Right kidney (tissue), 1 donor: ENCODE measurements around the gene FRMD3.
"Not testable (repeated sequence)": the region's sequence is repeated elsewhere in the genome, so short reads cannot be mapped to it uniquely, and the experiment has no call there.

Experiments
- DNase-seq: peaks from one replicate; pipeline ENCODE4 v3.0.0-alpha.2; 2016

The FRMD3 gene

DNA sequence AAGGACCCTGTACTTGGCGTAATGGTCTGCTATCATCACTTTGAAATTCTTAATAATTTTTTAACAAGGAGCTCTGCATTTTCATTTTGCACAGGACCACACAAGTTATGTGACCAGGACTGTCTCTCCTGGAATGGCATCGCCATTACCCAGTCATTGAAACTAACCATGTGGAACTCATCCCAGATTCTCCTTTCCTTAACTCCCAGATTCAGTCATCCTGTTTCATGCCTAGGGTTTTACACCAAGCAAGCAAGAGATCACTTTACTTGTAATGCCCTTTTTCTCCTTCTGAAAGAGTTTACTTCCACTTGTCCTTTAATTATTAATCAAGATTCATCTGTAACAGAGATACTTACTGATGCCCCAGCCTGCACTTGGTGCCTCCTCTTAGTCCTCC lies 12.0 kb downstream of the FRMD3 start:
- DNase-seq, result no peak

DNA sequence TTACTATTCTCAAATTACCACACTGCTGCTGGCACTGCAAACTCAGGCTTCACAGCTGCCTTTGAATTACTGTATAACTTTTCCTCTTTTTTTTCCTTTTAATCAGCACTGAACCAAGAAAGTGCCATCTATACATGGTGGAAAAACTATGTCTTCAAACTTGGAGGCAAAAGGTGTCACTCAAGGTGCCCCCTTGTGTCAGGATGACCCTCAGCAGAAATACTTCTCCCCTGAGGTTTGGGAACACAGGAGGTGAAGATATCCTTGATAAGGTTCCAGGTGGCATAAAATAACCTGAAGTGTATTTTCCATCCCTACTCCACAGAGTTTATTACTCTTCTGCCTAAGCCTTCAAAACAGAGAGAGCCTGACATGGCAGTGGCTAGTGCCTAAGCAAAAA lies 14.5 kb downstream of the FRMD3 start:
- no peak for DNase-seq

DNA sequence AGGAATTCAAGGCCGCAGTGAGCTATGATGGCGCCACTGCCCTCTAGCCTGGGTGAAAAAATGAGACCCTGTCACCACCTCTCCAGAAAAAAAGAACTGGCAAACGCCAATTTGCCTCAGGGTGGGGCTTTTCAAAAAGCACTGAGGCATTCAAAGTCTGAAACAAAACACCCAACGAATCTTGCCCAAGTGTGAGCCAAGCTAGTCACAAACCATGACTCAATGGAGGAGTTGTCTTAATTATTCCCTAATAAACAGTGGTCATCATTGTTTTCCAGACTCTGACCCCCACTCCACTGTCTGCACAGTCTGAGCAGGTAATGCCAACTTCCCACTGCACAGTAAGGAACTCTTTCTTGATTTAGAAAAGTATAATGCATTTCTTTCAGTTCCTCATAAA lies 16.8 kb downstream of the FRMD3 start:
- no peak for DNase-seq

DNA sequence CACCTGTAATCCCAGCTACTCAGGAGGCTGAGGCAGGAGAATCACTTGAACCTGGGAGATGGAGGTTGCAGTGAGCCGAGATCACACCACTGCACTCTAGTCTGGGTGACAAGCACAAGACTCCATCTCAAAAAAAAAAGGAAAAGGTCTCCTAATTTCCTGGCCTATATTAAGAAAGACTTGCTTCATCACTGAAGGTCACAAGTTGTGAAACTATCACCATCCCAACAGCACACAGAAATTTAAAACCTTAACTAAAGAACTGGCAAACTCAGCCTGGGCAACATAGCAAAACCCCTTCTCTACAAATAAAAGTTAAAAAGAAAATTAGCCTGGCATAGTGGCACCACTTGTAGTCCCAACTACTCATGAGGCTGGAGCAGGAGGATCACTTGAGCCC lies 17.2 kb downstream of the FRMD3 start:
- no peak for DNase-seq

DNA sequence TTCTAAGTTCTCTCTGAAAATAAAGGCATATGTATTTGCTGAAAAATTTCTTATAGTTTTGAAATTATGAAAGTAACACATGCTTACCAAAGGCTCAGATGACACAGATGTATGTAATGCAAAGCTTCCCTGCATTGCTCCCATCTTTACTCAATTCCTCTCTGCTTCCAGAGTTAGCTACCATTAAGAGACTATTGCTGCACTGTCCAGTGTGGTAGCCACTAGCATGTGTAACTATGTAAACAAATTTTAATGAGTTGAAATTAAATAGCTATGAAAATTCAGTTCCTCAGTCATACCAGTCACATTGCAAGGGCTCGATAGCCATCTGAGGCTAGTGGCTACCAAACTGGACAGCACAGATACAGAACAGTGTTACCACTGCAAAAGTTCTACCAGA lies 17.9 kb downstream of the FRMD3 start:
- no peak for DNase-seq

DNA sequence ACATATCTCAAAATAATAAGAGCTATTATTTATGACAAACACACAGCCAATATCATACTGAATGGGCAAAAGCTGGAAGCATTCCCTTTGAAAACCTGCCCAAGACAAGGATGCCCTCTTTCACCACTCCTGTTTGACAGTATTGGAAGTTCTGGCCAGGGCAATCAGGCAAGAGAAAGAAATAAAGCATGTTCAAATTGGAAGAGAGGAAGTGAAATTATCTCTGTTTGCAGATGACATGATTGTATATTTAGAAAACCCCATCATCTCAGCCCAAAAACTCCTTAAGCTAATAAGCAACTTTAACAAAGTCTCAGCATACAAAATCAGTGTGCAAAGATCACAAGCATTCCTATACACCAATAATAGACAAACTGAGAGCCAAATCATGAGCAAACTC lies 20.2 kb downstream of the FRMD3 start:
- not testable (repeated sequence) for DNase-seq

DNA sequence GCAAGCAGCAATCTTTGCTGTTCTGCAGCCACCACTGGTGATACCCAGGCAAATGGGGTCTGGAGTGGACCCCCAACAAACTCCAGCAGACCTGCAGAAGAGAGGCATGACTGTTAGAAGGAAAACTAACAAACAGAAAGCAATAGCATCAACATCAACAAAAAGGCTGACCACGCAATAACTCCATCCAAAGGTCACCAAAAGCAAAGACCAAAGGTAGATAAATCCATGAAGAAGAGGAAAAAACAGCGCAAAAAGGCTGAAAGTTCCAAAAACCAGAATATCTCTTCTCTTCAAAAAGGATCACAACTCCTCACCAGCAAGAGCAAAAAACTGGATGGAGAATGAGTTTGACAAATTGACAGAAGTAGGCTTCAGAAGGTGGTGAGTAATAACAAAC lies 23.4 kb downstream of the FRMD3 start:
- DNase-seq, result no peak

DNA sequence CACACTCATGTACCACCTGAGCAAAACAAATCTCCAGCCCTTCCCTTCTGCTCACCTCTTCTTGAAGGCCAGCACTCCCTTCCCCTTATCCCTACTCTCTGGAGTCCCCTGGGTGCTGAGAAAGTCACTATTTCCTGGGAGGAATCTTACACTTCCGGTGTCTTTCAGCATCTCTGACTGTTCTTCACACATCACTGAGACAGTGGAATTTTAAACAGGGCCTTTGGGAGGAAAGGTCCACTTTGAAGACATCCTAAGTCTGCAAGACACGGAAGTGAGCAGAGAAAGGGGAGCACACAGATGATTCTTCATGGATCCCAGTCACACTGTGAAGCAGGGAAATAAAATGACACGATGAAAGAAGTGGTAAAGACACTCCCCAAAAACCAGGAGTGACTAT lies 25.6 kb downstream of the FRMD3 start:
- DNase-seq, result no peak

DNA sequence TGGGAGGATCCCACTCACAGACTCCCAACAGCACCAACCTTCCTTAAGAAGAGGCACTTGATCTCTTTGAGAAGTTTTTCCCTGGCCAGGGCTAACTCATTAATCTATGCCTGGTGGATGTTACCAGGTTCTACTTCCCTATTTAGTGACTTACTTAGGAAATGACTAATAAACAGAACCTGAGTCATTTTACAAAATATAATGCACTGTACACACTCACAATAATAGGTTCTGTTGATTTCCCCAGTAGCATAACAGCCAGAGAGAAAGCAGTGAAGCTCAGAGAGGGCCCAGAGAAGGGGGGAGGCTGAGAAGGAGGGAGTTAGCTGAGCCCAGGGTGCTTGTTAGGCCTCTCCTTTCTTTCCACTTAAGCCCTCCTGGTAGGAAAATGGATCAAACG lies 27.1 kb downstream of the FRMD3 start:
- DNase-seq, result no peak

DNA sequence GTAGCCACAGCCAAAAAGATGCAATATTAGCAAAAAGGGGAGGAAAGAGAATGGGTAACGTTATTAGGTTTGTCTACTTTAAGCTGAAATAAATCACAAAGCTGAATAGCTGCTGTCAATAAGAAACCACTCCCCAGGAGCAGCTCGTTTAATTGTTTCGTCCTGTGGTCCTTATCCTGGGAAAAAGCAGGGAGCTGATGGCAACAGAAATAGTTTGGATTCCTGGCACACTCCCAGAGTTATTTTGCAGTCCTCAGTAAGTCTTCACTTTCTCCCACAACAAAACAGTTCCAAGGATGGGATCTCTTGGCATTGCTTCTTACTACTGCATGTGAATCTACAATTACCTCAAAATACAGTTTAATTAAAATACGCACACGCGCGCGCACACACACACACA lies 28.8 kb downstream of the FRMD3 start:
- DNase-seq, result no peak

DNA sequence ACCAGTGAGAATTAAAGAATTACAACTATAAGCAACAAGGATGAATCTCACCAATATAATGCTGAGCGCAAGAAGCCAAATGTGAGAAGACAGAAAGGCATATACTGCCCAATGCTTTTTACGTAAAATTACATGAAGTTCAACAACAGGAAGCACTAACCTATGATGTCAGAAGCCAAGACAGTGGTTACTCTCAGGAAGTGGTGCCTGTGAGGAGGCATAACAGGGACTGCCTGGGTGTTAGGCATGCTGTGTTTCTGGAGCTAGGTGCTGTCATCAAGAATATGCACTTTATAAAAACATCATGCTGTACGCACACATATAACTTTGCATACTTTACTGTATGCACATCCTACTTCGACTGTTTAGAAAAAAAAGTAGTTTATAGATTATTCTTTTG lies 30.1 kb downstream of the FRMD3 start:
- DNase-seq, result no peak

DNA sequence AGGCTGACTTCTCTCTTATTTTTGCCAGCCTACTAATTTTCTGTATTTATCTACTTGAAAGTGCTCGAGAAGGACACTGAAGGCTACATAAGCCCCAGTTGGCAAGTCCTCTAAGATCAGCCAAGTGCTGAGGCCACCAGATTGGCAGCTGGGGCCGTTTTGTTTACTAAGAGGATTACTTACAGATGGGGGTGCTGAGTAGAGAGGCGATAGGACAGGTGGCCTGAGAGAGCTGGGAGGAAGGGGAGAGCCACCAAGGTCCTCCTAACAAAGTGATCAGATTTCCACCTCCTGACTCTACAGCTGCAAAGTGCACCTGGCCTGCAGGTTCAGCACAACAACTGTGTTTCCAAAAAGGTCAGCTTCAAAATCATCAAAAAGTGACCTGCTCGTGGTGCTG lies 32.9 kb downstream of the FRMD3 start:
- DNase-seq, result no peak

DNA sequence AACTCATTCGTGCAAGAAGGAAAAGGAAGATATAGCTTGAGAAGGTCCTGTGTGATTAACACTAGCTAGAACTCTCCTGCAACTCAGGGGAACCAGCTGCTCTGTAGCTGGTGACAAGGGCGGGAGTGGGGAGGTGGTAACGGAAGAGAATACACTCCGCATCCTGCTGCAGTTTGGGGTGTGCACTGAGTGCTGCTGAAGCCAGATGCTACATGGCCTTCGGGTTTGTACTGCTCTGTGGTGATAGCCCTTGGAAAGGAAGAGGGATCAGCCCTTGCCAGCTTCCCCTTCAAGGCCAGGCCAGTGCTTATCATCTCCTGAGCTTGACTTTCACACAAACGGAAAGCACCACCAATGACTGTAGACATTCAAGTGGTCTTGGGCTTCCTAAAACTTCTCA lies 34.3 kb downstream of the FRMD3 start:
- DNase-seq, result no peak

DNA sequence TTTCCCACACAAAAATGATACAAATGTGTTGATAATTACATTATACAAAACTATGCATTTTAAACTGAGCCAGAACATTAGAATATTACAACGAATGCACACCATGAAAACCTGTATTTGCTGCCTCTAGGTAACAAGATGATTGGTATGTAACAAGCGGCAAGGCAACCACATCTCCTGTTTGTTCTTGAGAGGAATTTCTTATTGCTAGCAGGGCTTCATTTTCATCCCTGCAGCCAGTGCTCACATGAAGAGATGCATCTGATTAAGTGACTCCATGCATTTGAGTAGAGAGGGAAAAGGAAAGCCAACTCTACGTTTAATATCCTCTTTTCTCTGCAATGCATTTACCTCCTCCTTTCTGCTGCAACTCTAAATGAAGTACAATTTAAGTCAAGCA lies 36.6 kb downstream of the FRMD3 start:
- no peak for DNase-seq

DNA sequence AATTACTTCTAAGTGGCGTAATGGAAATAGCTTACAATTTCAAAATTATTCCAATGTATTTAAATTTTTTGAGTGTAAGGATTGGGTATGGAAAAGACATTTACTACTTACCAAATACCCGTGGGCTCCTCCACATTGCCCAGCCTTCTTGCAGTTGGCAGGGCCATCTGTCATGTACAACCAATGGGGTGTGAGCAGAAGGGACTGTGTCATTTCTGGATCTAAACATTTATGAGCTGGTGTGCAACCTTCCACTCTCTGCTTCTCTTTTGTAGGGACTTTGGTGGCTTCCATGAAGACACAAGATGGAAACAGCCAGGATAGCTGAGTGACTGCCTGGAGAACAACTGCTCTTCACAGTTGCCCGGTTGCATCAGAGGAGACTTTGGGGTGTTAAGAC lies 40.8 kb downstream of the FRMD3 start:
- no peak for DNase-seq

DNA sequence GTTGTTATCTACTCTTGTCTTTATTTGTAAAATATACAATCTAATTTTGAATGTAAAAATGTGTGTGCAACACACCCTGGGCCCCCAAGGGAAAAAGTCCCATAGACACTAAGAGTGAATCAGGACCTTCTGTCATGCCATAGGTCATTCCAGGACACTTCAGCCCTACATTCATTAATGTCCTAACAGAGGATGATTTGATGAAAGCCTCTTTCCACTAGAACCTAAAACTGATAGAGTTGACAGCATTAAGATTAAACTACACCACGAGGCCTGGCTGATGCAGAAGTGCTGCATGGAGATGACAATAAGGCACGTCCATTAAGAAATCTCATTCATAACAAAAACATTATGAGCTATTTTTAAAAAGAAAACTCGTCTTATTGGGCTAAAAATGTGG lies 46.2 kb downstream of the FRMD3 start:
- DNase-seq, result no peak

DNA sequence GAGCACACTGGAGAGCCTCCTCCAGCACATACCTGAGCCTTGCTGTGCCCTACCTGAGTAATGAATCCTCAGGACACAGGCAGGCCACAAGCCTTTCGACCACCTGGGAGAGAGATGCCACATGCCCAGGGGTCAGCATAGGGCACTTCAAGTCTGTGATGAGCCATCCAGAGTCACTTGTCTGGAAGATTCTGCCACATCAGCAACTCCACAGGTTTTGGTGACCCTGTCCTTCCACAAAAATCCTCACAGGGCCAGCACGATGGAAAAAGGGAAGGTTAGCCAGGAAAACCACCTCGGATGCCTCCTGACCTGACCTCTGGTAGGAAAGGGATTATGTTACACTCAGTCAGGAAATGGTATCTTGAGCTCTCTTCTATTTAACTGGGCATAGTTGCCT lies 46.8 kb downstream of the FRMD3 start:
- DNase-seq, result no peak

DNA sequence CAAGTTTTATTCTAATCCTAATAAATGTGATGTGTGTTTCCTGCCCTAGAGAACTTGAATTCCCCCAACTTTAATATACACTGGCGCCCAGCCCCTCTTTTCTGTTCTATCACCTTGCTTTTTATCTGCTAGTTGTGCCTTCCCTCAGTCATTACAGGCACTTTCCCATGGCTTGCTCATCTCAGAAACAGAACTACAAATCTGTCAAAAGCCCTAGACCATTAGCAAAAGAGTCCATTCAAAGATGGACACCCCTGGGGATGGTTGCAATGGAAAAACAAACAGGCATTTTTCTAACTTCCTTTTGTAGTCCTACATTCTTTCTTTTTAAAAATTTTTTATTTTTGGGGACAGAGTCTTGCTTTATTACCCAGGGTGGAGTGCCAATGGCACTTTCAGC lies 48.2 kb downstream of the FRMD3 start:
- no peak for DNase-seq

DNA sequence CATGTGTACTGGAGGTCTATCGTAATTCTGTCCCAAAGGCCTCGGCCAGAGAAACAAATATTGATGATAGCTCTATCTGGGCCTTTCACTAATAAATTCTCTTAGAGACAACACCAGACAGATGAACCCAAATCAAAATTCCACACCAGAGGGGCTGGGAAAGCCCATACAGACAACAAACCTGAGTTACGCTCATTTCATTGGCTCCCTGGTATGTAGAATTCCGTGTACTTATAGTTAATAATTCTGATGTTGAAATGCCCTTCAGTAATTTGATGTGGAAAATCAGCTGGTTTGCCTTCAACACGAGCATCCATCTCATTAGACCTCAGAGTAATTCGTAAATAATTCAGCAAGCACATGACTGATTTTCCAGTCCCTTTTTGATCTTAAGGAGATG lies 53.2 kb downstream of the FRMD3 start:
- no peak for DNase-seq

DNA sequence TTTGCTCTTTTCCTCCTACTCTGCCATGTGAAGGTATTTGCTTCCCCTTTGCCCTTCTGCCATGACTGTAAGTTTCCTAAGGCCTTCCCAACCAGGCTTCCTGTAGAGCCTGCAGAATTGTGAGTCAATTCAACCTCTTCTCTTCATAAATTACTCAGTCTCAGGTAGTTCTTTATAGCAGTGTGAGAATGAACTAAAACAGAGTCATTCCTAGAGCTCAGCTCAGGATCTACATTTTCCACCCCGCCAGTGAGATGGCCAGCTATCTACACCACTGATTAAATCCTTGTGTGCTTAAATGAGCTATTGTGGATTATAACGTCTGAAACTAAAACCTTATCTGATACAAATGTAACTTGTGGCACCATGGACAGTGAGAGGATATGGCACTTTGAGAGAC lies 55.0 kb downstream of the FRMD3 start:
- no peak for DNase-seq

DNA sequence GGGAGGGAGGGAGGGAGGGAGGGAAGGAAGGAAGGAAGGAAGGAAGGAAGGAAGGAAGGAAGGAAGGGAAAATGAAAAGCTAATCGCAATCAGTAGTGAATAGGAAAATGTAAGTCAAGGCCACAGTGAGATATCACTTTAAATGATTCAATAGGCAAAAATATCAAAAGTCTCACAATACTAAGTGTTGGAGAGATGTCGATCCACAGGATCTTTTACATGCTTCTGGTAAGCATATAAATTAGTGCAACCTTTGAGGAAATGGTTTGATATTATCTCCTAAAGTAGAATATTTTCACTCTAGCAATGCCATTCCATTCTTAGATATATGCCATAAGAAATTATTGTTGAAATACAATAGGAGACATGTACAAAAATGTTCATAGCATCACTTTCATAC lies 58.4 kb downstream of the FRMD3 start:
- no peak for DNase-seq

DNA sequence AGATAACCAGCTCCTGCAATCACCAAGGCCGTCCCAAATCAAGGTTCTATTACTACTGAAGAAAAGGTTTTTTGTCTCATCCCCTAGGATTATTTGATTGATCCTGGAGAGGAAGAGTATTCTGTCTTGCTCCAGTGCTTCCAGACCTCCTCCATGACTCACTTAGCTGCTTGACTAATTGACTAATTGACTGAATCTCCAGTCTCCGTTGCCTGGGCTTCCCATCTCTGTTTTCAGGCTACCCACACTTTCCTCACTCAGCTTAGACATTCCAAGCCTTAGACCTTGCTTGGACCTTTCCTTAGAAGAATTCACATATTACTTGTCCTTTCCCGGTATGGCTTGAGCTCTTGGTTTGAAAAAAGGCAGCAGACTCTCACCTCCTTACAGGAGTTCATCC lies 60.6 kb downstream of the FRMD3 start:
- DNase-seq, result no peak

DNA sequence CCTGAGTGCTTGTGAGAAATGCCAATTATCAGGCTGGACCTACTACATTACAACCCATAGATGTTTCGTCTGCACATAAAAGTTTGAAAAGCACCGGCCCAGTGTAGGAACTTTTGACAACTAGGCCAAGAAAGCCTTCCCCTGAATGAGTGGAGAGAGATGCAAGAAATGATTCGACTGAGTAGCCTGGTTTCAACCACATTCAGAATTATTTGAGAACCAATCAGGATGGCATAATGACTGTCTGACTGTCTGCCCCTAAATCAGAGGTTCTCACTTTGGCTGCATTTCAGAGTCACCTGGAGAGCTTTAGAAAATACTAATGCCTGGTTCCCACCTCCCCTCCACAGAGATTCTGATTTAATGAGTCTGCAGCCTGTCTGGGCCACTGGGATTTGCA lies 61.1 kb downstream of the FRMD3 start:
- no peak for DNase-seq

DNA sequence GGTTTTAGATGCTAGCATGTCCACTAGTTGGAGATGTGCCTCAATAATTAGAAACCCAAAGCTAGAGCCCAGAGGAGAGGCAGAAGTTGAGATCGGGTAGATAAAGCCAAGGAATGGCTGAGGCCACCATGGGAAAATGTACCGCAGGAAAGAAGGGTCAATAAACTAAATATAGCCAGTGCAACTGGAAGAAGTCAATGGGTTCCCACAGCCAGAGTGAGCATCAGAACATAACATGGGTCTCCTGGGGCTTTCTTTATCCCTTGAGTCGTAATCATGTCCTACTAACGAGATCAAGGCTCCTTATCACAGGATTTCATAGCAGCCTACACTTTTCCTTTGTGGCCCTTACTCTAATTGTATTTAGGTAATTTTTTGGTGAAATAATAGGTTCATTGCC lies 61.7 kb downstream of the FRMD3 start:
- DNase-seq, result no peak

DNA sequence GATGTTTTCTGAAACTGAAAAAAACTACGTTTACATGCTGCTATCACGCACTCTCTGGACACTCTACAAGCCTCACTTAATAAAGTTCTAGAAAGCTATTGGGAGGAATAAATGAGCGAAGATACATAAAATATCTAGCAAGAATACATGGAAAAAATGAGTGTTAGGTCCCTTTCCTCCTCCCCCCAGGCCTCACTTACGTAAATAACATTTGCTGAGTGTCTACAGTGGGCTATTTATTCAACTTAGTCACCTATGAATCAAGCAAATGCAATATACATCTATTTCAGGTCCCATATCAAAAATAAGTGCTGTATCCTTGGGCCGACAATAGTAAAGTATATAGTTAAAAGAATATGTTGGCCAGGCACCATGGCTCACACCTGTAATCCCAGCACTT lies 62.5 kb downstream of the FRMD3 start:
- DNase-seq, result no peak

DNA sequence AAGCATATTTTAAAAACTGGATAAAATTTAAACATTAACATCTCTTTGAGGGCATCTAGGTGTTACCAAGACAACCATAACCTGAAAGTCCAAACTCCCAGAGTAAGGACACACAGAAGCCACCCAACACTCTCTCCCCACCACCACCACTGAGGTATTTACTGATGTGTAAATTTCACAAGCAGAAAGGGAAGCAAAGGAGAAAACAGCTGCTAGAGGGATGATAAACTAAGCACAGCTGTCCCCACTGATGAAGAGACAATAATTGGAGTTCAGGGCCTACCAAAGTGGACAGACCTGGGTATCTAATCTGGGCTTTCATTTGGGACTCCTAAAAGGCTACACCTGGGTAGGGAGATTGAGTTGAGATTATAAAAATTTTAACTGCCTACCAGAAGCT lies 63.6 kb downstream of the FRMD3 start:
- DNase-seq, result no peak
